Neutrophil (primary cell): Measurements from ENCODE around the gene ZDHHC14.

Experiments used
- H3K27ac ChIP-seq: fragments of 200-600 bp; sonication (generic); 2 replicates; pipeline ENCODE4 v1.5.1; 2016; ENCODE audit warnings: mild to moderate bottlenecking, moderate library complexity
- H3K27me3 ChIP-seq: fragments of 200-600 bp; sonication (generic); 2 replicates; pipeline ENCODE4 v1.6.0; 2016; ENCODE audit warnings: mild to moderate bottlenecking
- H3K36me3 ChIP-seq: fragments of 200-600 bp; sonication (generic); 2 replicates; pipeline ENCODE4 v1.5.1; 2017
- H3K4me1 ChIP-seq, 2 experiments: fragments of 200-600 bp in 1 of 2; sonication (generic) in 1 of 2; 1 replicate in 1 of 2; 2 replicates in 1 of 2; pipeline versions ENCODE4 v1.5.1 to v1.6.1; 2013 to 2016; ENCODE audit warnings: low read depth in 1 of 2, low read length in 1 of 2, mild to moderate bottlenecking in 1 of 2, moderate library complexity in 1 of 2; ENCODE audit not compliant: control insufficient read depth in 1 of 2, insufficient read depth in 1 of 2
- H3K4me3 ChIP-seq, 2 experiments: fragments of 200-600 bp in 1 of 2; sonication (generic) in 1 of 2; 1 replicate in 1 of 2; 2 replicates in 1 of 2; pipeline ENCODE4 v1.5.1; 2013 to 2016; ENCODE audit warnings: low read depth in 1 of 2, low read length in 1 of 2, mild to moderate bottlenecking in 1 of 2, moderate library complexity in 1 of 2
- H3K9me3 ChIP-seq: fragments of 200-600 bp; sonication (generic); 2 replicates; pipeline ENCODE4 v1.5.1; 2016
- TF ChIP-seq, protein P1 (sequence below): fragments of 200-600 bp; sonication (generic); IDR thresholded peaks from 2 replicates; pipeline ENCODE4 v1.5.1; 2016; ENCODE audit warnings: antibody characterized with exemption

Gene ZDHHC14

DNA sequence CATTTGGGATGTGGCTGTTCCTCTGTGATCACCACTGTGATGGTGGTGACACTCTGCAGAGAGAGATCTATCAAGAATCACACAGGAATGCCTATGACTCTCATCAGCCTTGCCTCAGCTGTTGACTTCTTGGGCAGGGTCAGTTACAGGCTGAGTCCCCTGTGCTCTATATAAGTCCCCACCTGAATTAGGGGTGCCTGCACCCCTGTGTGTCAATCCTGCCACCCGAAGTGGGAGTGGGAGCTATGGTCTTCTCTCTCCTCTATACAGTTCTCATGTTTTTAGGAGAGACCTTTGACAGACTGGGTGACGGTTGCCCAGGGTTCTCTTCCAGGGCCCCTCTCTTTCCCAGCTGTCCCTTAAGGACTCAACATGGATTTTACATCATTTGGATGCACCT is 173.8 kb downstream of the ZDHHC14 start:
- Histone ChIP-seq H3K9me3 (no peaks in the 10 kb centered on the region), H3K27ac (no peak overlapping the region), H3K27me3 (no peaks in the 10 kb centered on the region), H3K4me3 (no peak overlapping the region), H3K4me1 (no peaks in the 10 kb centered on the region), H3K36me3 (no peaks in the 10 kb centered on the region)
- TF ChIP-seq, protein P1, sequence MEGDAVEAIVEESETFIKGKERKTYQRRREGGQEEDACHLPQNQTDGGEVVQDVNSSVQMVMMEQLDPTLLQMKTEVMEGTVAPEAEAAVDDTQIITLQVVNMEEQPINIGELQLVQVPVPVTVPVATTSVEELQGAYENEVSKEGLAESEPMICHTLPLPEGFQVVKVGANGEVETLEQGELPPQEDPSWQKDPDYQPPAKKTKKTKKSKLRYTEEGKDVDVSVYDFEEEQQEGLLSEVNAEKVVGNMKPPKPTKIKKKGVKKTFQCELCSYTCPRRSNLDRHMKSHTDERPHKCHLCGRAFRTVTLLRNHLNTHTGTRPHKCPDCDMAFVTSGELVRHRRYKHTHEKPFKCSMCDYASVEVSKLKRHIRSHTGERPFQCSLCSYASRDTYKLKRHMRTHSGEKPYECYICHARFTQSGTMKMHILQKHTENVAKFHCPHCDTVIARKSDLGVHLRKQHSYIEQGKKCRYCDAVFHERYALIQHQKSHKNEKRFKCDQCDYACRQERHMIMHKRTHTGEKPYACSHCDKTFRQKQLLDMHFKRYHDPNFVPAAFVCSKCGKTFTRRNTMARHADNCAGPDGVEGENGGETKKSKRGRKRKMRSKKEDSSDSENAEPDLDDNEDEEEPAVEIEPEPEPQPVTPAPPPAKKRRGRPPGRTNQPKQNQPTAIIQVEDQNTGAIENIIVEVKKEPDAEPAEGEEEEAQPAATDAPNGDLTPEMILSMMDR, result no peak

DNA sequence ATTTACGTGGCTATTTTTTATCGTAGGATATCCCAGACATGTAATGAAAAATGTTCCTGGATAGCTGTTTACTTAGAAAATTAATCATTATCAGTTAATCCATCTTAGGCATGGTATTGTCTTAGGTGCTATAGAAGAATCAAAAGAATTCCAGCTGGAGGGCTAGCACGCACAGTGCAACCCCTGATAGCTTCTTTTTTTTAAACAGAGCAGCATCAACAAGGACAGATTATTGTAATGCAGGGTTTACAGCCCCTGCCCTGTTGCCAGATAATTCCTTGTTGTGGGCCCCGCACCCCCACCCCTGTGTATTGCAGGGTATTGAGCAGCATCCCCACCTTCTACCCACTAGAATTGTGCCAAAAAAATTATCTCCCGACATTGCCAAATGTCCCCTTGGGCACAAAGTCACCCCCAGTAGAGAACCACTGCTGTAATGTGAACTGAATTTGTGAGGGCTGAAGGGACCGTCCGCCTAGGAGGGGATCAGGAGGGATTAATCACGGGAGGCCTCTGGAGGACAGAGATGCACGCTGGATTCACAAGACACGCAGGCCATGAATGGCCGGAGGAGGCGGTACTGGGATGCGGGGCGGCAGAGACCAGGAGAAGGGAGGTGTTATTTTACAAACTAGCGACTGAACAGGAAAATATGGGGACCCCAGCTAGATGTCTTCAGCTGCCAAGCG is 174.6 kb downstream of the ZDHHC14 start:
- Histone ChIP-seq H3K9me3 (no peaks in the 10 kb centered on the region), H3K27me3 (no peaks in the 10 kb centered on the region), H3K27ac (no peak overlapping the region), H3K4me3 (no peak overlapping the region), H3K36me3 (no peaks in the 10 kb centered on the region), H3K4me1 (no peaks in the 10 kb centered on the region)
- TF ChIP-seq, protein P1, result no peak

DNA sequence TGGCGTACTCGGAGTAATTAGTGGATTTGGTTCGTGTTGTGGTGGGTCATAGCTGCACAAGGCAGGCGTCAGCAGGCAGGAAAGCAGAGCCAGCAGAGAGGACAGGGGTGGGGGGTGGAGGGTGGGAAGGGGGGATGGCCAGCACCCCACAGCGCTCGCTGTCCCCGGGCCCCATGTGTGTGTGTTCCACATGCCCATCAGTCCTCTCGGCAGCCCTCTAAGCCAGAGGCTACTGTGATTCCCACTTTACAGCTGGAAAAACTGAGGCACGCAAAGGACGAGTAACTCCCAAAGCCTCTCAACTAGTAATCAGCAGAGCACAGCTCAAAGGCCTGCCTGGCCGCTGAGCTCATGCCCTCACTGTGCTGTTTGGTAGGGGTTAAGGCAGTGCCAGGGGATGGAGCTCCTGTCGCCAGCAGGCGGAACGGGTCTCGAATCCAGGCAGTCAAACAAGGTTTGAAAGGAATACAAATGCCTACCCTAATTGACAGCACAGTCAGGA is 175.2 kb downstream of the ZDHHC14 start:
- Histone ChIP-seq H3K27ac (no peak overlapping the region), H3K27me3 (no peaks in the 10 kb centered on the region), H3K36me3 (no peaks in the 10 kb centered on the region), H3K4me3 (no peak overlapping the region), H3K4me1 (no peaks in the 10 kb centered on the region), H3K9me3 (no peaks in the 10 kb centered on the region)
- TF ChIP-seq, protein P1, result no peak

DNA sequence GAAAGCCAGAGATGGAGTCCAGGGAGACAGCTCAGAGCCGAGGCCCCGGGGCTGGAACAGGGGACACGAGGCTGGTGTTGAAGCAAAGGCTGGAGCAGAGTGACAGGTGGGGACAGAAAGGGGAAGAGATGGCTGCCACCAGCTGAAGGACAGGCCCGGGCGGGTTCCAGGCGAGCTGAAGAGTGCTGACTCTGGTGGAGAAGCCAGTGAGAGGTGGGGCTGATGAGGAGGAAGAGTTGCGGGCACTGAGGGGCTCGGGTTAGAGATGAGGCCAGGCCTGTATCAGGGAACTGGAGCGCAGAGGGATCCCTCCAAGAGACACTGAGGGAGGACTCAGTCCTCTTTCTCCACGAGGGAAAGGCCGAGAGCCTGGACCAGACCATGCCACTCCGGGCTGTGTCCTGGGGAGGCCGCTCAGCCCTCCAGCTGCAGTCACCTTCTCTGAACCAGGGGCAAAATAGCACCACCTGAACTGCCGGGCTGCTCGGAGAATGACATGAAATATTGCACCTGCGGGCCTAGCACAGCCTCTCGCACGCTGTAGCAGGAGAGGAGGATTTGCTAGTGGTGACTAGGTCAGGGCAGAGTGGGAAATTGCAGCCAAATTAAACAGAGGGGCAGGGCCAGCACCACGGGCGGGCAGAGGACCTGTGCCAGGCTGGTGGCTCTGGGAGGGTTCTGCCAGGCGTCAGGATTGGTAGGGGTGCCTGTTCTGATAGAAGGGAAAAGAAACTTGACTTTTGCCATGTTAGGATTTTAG is 175.9 kb downstream of the ZDHHC14 start:
- no peaks in the 10 kb centered on the region for H3K9me3 ChIP-seq
- no peak overlapping the region for H3K4me3 ChIP-seq
- H3K27me3 ChIP-seq, result no peaks in the 10 kb centered on the region
- no peak overlapping the region for H3K27ac ChIP-seq
- TF ChIP-seq, protein P1, result no peak
- no peaks in the 10 kb centered on the region for H3K36me3 ChIP-seq
- H3K4me1 ChIP-seq, result no peaks in the 10 kb centered on the region

DNA sequence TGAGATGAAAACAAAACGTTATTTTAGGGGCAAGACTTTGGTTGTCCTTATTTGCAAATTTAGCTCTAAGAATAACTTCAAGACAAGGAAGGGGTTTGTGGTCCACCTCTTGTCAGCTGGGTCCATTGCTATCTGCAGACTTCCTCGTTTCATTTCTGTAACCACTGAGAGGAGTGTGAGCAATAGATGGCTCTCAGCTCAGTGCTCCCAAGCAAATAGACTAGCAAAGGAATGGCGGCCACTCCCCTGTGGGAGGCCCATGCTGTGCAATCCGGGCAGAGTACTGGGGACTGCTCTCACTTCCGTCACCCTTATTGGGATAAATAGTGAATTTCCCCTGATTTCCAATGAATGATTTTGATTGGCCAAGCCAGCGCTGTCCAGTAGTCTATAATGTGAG is 176.6 kb downstream of the ZDHHC14 start:
- Histone ChIP-seq H3K36me3 (no peaks in the 10 kb centered on the region), H3K9me3 (no peaks in the 10 kb centered on the region), H3K4me1 (no peaks in the 10 kb centered on the region), H3K27ac (no peak overlapping the region), H3K27me3 (no peaks in the 10 kb centered on the region), H3K4me3 (no peak overlapping the region)
- TF ChIP-seq, protein P1, result no peak
